K562 (cell line): ENCODE measurements around the gene GALNT18. TPM values are rescaled to one million over a fixed set of nuclear protein-coding genes. Genes with fewer than 3 reads are reported as not detected.

ENCODE experiments used
- ATAC-seq: fragments of 200-7000 bp; cut with Tn5 transposase; 3 replicates; pipeline ENCODE4 v1.9.1; 2020; ENCODE audit warnings: moderate library complexity
- BruUV-seq: library from RNA; stranded (reverse); fragments of 400-500 nt; replicated peaks from 2 replicates; lab custom pipeline; 2021; lab: Mats Ljungman, UMichigan
- CTCF ChIA-PET: fragments of 300-600 bp; formaldehyde crosslinking; extraction: SDS; loops from one replicate; lab custom pipeline; 2021; ENCODE audit warnings: low intra/inter-chr PET ratio; lab: Yijun Ruan, JAX
- POLR2A ChIA-PET: fragments of 300-600, 350-650 bp; sonication (Branson Sonifier 250); formaldehyde crosslinking; extraction: SDS; loops from one replicate; lab custom pipeline; 2021; ENCODE audit warnings: antibody characterized with exemption, inconsistent platforms; lab: Yijun Ruan, JAX
- DNase-seq, 4 experiments: peaks; one replicate each; pipeline versions ENCODE4 v3.0.0 to v3.0.0-alpha.2; 2011 to 2018; ENCODE audit warnings: low spot score in 3 of 4, mixed read lengths in 3 of 4; ENCODE audit errors: extremely low read depth in 1 of 4
- FAIRE-seq: peaks from 2 replicates; lab custom pipeline; 2011; peaks lifted over from hg19 to GRCh38; lab: Jason Lieb, UNC
- H2AFZ ChIP-seq: 2 replicates; pipeline ENCODE4 v1.6.0; 2011; ENCODE audit warnings: low read depth, low read length, control low read depth, inconsistent platforms
- H3K27ac ChIP-seq: fragments of 200-600 bp; 3 replicates; pipeline ENCODE4 v1.8.0; 2011; ENCODE audit warnings: low read depth, mild to moderate bottlenecking, control low read depth, inconsistent platforms, low read length, moderate library complexity, mixed read lengths; ENCODE audit errors: extremely low read depth
- H3K27me3 ChIP-seq, 2 experiments: fragments of 300-600 bp in 1 of 2; 2 replicates in 1 of 2; 3 replicates in 1 of 2; pipeline versions ENCODE4 v1.6.0 to v1.8.0; 2011; ENCODE audit warnings: inconsistent platforms in 2 of 2, low read length in 2 of 2, mild to moderate bottlenecking in 1 of 2, mixed read lengths in 1 of 2, moderate library complexity in 1 of 2; ENCODE audit not compliant: control insufficient read depth in 2 of 2, insufficient read depth in 2 of 2
- H3K36me3 ChIP-seq: fragments of 300-600 bp; 3 replicates; pipeline ENCODE4 v1.8.0; 2011; ENCODE audit warnings: mild to moderate bottlenecking, low read length, inconsistent platforms; ENCODE audit not compliant: control insufficient read depth, insufficient read depth
- H3K4me1 ChIP-seq, 2 experiments: fragments of 200-600 bp in 1 of 2; replicated peaks in 1 of 2; 2 replicates in 1 of 2; 3 replicates in 1 of 2; pipeline versions ENCODE4 v1.5.1 to v1.8.0; 2011; ENCODE audit warnings: inconsistent platforms in 2 of 2, low read length in 2 of 2, mild to moderate bottlenecking in 1 of 2, mixed read lengths in 1 of 2, moderate library complexity in 1 of 2; ENCODE audit not compliant: control insufficient read depth in 2 of 2, insufficient read depth in 2 of 2
- H3K4me2 ChIP-seq: 2 replicates; pipeline ENCODE4 v1.6.1; 2011; ENCODE audit warnings: low read length, control low read depth, inconsistent platforms, mixed read lengths; ENCODE audit not compliant: insufficient read depth
- H3K4me3 ChIP-seq: fragments of 200-600 bp; sonication (generic), shearing (Covaris generic); 2 replicates; pipeline ENCODE4 v1.5.1; 2016; ENCODE audit warnings: control low read depth, inconsistent platforms
- H3K79me2 ChIP-seq: fragments of 200-600 bp; 3 replicates; pipeline ENCODE4 v1.8.0; 2011; ENCODE audit warnings: low read length, inconsistent platforms; ENCODE audit not compliant: control insufficient read depth, insufficient read depth
- H3K9ac ChIP-seq, 2 experiments: 2 replicates each; pipeline versions ENCODE4 v1.6.0 to v1.6.1; 2011; ENCODE audit warnings: low read depth in 2 of 2, low read length in 2 of 2, control low read depth in 1 of 2, inconsistent platforms in 1 of 2, mild to moderate bottlenecking in 1 of 2, mixed read lengths in 1 of 2; ENCODE audit not compliant: insufficient read depth in 1 of 2
- H3K9me1 ChIP-seq: one replicate; pipeline ENCODE4 v1.6.0; 2011; ENCODE audit warnings: inconsistent platforms, mild to moderate bottlenecking, low read length, moderate library complexity; ENCODE audit not compliant: control insufficient read depth, insufficient read depth
- H3K9me3 ChIP-seq: replicated peaks from 2 replicates; pipeline ENCODE4 v1.5.1; 2011; ENCODE audit warnings: low read depth, low read length, inconsistent platforms; ENCODE audit not compliant: control insufficient read depth, insufficient read depth
- H4K20me1 ChIP-seq: replicated peaks from 2 replicates; pipeline ENCODE4 v1.6.1; 2011; ENCODE audit warnings: low read length, inconsistent platforms, mixed read lengths; ENCODE audit not compliant: control insufficient read depth, insufficient read depth
- BHLHE40 ChIP-seq: IDR thresholded peaks from 2 replicates; pipeline ENCODE4 v1.6.1; 2011; ENCODE audit warnings: low read length, improper control_type of control experiment
- POLR3A ChIP-seq: IDR thresholded peaks from 2 replicates; pipeline ENCODE4 v1.6.1; 2011; ENCODE audit warnings: borderline replicate concordance, mild to moderate bottlenecking, moderate library complexity; ENCODE audit not compliant: insufficient read length, insufficient read depth; ENCODE audit errors: extremely low read depth
- SMARCE1 ChIP-seq: fragments of 450-650 bp; IDR thresholded peaks from 2 replicates; pipeline ENCODE4 v1.7.1; 2016; ENCODE audit warnings: mild to moderate bottlenecking
- ZNF239 ChIP-seq: fragments of 250-450 bp; sonication (Bioruptor Pico); IDR thresholded peaks from 2 replicates; pipeline ENCODE4 v1.4.0; 2020; ENCODE audit warnings: mild to moderate bottlenecking
- WGBS: fragments of 100-300 bp; shearing (Covaris generic); methylation state at CpG from one replicate; pipeline ENCODE4 v1.1.6; 2016; ENCODE audit warnings: low coverage, mixed read lengths; ENCODE audit not compliant: insufficient coverage; ENCODE audit errors: missing lambda C conversion rate; 5-methylcytosine and 5-hydroxymethylcytosine counted together
- in situ Hi-C: fragments of 300-500 bp; cut with MboI; formaldehyde crosslinking; loops from 4 replicates; pipeline ENCODE4 v1.15.0; 2018; ENCODE audit warnings: inconsistent platforms, mixed read lengths
- intact Hi-C: fragments of 100-400 bp; cut with micrococcal nuclease; formaldehyde crosslinking; loops from 2 replicates; pipeline ENCODE4 v1.14.2; 2022
- polyA plus RNA-seq, 8 experiments: library from polyadenylated mRNA; depleted of rRNA in 4 of 8; stranded (reverse) in 5 of 8; unstranded in 3 of 8; fragments of >200 nt; fragmentation: Nextera tagmentation in 2 of 8; fragmentation: Illumina TruSeq in 1 of 8; extraction: Ambion mirVana in 2 of 8; extraction: Trizol in 1 of 8; gene quantifications; 2 replicates each; pipeline versions ENCODE4 v1.2.1 to v1.2.3, GENCODE V29; 2011 to 2014; ENCODE audit warnings: inconsistent platforms in 1 of 8, missing spikeins in 1 of 8
- total RNA-seq, 7 experiments: library from RNA; depleted of rRNA in 6 of 7; stranded (reverse); fragments of >200 nt in 6 of 7; fragmentation: Illumina TruSeq in 2 of 7; extraction: Trizol in 2 of 7; gene quantifications; 2 replicates each; pipeline versions ENCODE4 v1.2.1 to v1.2.3, GENCODE V29; 2011 to 2021; ENCODE audit warnings: low replicate concordance in 1 of 7
- TF ChIP-seq, protein P1 (sequence below): fragments of 450-650 bp; IDR thresholded peaks from 2 replicates; pipeline ENCODE4 v1.6.1; 2017; ENCODE audit warnings: mild to moderate bottlenecking, moderate library complexity

The GALNT18 gene
- total and polyA plus RNA-seq, 9 of the 15 experiments (the other 6 are each of a cell fraction or from before 2014, with no cell fraction given) = not detected

- Histone ChIP-seq H3K4me3 (no peak overlapping the region), H3K4me2 (no peak overlapping the region), H3K9me3 (no peaks in the 10 kb centered on the region), H2AFZ (no peak overlapping the region), H3K79me2 (no peaks in the 10 kb centered on the region), H3K27me3 (peaks cover 0 to 25% of the 10 kb centered on the region in 2 experiments; a peak in 2 of 5 replicates), H4K20me1 (peaks cover 9% of the 10 kb centered on the region; the same call in 1 of the 2 replicates), H3K9ac (no peak overlapping the region), H3K36me3 (no peaks in the 10 kb centered on the region), H3K27ac (no peak overlapping the region), H3K9me1 (no peaks in the 10 kb centered on the region), H3K4me1 (no peaks in the 10 kb centered on the region)
- ChIA-PET CTCF (no interaction called here), POLR2A (interaction anchor here (1.0 kb wide), 1 partner anchor 10 kb away, joined by 3 read pairs; no protein-coding TSS in a partner anchor)
- in situ Hi-C loops = no loop called here
- no TSS peak for BruUV-seq
- intact Hi-C loops = no loop called here
- DNase-seq = no peak
- 0% methylated on average over 11 of the region's 11 CpGs for WGBS
- TF ChIP-seq POLR3A = no peak
- no peak for FAIRE-seq
- ATAC-seq = no peak
Observed at GRCh38 chr11:11483627-11484026, 138.2 kb downstream of the GALNT18 start.

DNA sequence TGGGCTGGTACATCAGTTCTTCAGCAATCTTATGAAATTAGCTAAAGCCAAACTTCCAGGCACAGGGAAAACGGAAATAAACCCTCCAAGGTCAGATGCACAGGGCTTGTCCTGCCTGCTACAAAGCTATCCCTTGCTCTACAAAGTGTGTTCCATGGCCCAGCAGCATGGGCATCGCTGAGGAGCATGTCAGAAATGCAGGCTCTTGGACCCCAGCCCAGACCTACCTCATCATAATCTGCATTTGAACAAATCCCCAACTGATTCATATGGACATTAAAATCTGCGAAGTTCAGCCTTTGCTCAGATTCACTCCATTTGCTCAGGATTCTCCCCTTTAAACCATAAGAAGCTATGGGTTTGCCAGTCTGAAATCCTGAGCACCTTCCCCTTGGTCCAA, 139.1 kb downstream of the GALNT18 start:
- Histone ChIP-seq H3K27ac (no peak overlapping the region), H2AFZ (no peak overlapping the region), H3K79me2 (no peaks in the 10 kb centered on the region), H4K20me1 (peaks cover 9% of the 10 kb centered on the region; the same call in 1 of the 2 replicates), H3K4me3 (no peak overlapping the region), H3K4me2 (no peak overlapping the region), H3K9me1 (no peaks in the 10 kb centered on the region), H3K27me3 (peaks cover 0 to 25% of the 10 kb centered on the region in 2 experiments; a peak in 2 of 5 replicates)
- POLR2A ChIA-PET = interaction anchor here (0.8 kb wide), 1 partner anchor 18 kb away, joined by 5 read pairs; no protein-coding TSS in a partner anchor
- ATAC-seq (no peak), FAIRE-seq (no peak), DNase-seq (no peak)
- no TSS peak for BruUV-seq
- CTCF ChIA-PET = no interaction called here
- no peak for TF ChIP-seq ZNF239
- no peak for TF ChIP-seq BHLHE40
- TF ChIP-seq, protein P1, sequence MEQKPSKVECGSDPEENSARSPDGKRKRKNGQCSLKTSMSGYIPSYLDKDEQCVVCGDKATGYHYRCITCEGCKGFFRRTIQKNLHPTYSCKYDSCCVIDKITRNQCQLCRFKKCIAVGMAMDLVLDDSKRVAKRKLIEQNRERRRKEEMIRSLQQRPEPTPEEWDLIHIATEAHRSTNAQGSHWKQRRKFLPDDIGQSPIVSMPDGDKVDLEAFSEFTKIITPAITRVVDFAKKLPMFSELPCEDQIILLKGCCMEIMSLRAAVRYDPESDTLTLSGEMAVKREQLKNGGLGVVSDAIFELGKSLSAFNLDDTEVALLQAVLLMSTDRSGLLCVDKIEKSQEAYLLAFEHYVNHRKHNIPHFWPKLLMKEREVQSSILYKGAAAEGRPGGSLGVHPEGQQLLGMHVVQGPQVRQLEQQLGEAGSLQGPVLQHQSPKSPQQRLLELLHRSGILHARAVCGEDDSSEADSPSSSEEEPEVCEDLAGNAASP = no peak
- TF ChIP-seq SMARCE1 = no peak
- TF ChIP-seq, all 486 proteins: peak for 0
- Histone ChIP-seq H3K9ac (no peak overlapping the region), H3K4me1 (no peaks in the 10 kb centered on the region), H3K9me3 (no peaks in the 10 kb centered on the region), H3K36me3 (no peaks in the 10 kb centered on the region)
- intact Hi-C loops = no loop called here
- in situ Hi-C loops = no loop called here
- 0% methylated on average over 3 of the region's 3 CpGs for WGBS
